Measurements from ENCODE around the gene ANKRD6. TPM values are rescaled to one million over a fixed set of nuclear protein-coding genes. Genes with fewer than 3 reads are reported as not detected.
A peak's percentile ranks its signal among the peaks of the same experiment; 100 is the strongest.

The ANKRD6 gene
- total and polyA plus RNA-seq, 3 donors from 2014 or later, result 20.9 to 52.8 (median 29.8) TPM

DNA sequence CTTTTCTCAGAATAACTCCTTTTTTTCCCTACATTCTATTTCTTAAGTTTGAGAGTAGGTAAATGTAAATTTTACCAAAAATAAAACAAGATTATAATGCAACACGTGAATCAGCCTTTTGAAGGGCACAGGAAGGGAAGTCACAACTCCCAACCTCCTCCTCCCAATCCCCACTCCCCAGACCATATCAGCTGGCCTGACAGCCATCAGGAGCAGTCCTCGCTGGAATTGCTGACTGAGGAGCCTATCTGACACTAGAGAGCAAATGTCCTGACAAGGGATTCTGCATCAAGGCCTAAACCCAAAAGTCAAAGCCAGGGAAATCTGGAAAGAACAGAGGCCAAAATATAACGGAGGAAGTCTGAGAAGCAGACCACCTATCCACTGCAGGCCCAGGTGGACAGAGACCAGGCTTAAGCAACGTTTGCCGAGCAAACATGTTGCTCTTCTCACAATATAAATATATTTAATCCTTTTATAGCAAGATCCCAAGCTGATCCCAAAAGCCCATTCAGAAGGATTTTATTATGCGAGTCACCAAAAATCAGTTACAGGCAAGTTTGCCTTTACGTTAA is 23.4 kb upstream of the ANKRD6 start:
- TF ChIP-seq POLR2A (IDR thresholded peaks at IDR 0.05), result no peak
- intact Hi-C loops (cut with DNase I; ENCODE audit: low total_unique reads), result no loop called here
- H3K36me3 ChIP-seq (ENCODE audit: low read depth, missing control alignments), result no peaks in the 10 kb centered on the region
- H3K4me1 ChIP-seq, result peaks cover 6% of the 10 kb centered on the region
- H3K27ac ChIP-seq, result no peak overlapping the region
- no peaks in the 10 kb centered on the region for H3K9me3 ChIP-seq
- 62% methylated on average over 7 of the region's 7 CpGs for WGBS, 2 donors
- no peaks in the 10 kb centered on the region for H3K27me3 ChIP-seq
- no peak for DNase-seq
- no peak overlapping the region for H3K4me3 ChIP-seq

GRCh38 chr6:89410231-89410761 is 22.7 kb upstream of the ANKRD6 start:
- H3K9me3 ChIP-seq, result no peaks in the 10 kb centered on the region
- peaks cover 6% of the 10 kb centered on the region for H3K4me1 ChIP-seq
- no peaks in the 10 kb centered on the region for H3K36me3 ChIP-seq (ENCODE audit: low read depth, missing control alignments)
- WGBS, 2 donors, result 58 to 59% methylated on average over 10 of the region's 10 CpGs
- H3K27ac ChIP-seq, result no peak overlapping the region
- no peak overlapping the region for H3K4me3 ChIP-seq
- intact Hi-C loops (cut with DNase I; ENCODE audit: low total_unique reads), result no loop called here
- DNase-seq, result no peak
- no peak for TF ChIP-seq CTCF (IDR thresholded peaks at IDR 0.05)
- no peak for TF ChIP-seq POLR2A (IDR thresholded peaks at IDR 0.05)
- H3K27me3 ChIP-seq, result no peaks in the 10 kb centered on the region

DNA sequence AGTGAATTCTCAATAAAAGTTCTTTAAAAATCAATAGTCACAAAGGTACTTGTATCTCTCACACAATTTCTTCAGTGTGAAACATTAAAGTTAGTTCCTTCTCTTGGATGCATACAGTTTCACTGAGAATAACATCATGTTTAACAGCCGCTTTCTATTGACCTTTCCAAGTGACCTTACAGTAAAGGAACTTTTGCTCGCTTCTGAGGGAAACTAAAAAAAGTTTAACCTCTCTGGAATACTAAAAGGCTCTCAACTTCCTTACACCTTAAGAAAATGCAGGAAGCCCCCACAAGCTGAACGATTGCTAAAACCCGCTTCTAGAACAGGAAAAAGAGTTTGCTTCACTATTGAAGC is 22.2 kb upstream of the ANKRD6 start:
- intact Hi-C loops (cut with DNase I; ENCODE audit: low total_unique reads), result no loop called here
- H3K27ac ChIP-seq, result no peak overlapping the region

DNA sequence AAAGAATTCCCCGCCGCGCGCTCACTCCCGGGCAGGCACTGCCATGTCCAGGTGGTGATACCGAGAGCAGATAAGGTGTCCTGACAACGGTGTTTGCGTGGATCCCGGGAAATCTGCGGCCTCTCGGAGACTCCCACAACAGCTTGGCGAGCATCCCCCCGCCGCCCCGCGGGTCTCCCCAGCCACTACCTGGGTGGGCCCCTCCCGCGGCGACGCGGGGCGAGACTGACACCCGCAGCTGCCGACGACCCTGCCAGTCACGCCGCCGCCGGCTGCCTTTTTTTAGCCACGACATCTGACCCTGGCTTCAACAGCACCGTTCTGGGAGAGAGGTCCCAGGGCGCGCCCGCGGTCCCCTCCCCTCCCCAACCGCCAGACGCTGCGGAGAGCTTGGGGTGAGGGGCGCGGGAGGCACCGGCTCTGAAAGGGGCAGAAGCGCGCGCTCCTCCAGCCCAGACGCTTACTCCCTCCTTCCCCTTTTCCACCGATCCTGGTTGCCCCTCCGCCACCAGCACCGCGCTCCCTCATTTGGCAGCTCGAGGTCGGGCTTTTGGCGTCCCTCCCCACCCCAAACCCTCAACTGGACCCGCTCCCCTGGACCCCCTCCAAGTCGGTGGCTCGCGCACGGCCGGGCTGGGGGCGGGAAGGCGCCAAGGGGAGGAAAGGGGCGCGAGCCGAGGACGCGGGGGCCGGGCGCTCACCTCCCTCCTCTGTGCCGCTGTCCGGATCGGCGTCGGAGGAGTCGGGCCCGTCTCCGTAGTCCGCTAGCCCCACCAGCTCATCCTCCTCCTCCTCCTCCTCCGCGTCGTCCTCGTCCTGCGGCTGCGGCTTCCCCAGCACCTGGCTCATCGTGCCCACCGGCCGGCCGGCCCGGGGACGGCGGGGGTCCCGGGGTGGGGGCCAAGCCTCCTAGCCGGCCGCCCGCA is 21.5 kb upstream of the ANKRD6 start:
- H3K4me3 ChIP-seq, result peak overlapping the region; percentile 81 to 87
- no peaks in the 10 kb centered on the region for H3K9me3 ChIP-seq
- H3K27me3 ChIP-seq, result no peaks in the 10 kb centered on the region
- 1 to 3% methylated on average over 47 to 83 of the region's 93 CpGs for WGBS, 2 donors
- peak; percentile 60 for DNase-seq
- H3K27ac ChIP-seq, result peak overlapping the region; percentile 64 to 80
- no peaks in the 10 kb centered on the region for H3K36me3 ChIP-seq (ENCODE audit: low read depth, missing control alignments)
- intact Hi-C loops (cut with DNase I; ENCODE audit: low total_unique reads), result no loop called here
- peaks cover 6% of the 10 kb centered on the region for H3K4me1 ChIP-seq
- TF ChIP-seq POLR2A (IDR thresholded peaks at IDR 0.05) (no peak), CTCF (IDR thresholded peaks at IDR 0.05) (no peak)

More for the DNA sequence above, 22.2 kb upstream of the ANKRD6 start:
- TF ChIP-seq POLR2A (IDR thresholded peaks at IDR 0.05), result no peak
- TF ChIP-seq CTCF (IDR thresholded peaks at IDR 0.05), result no peak
- Histone ChIP-seq H3K9me3 (no peaks in the 10 kb centered on the region), H3K36me3 (ENCODE audit: low read depth, missing control alignments) (no peaks in the 10 kb centered on the region), H3K27me3 (no peaks in the 10 kb centered on the region), H3K4me1 (peaks cover 6% of the 10 kb centered on the region), H3K4me3 (peak overlapping the region; percentile 81 to 87)
- no peak for DNase-seq
- 18 to 21% methylated on average over 4 of the region's 4 CpGs for WGBS, 2 donors
